K562 (cell line): ENCODE data around the gene ILF2. TPM values are rescaled to one million over a fixed set of nuclear protein-coding genes. Genes with fewer than 3 reads are reported as not detected.

Source experiments
- ATAC-seq: fragments of 200-7000 bp; cut with Tn5 transposase; 3 replicates; pipeline ENCODE4 v1.9.1; 2020; ENCODE audit warnings: moderate library complexity
- BruUV-seq: library from RNA; stranded (reverse); fragments of 400-500 nt; replicated peaks from 2 replicates; lab custom pipeline; 2021; lab: Mats Ljungman, UMichigan
- CTCF ChIA-PET: fragments of 300-600 bp; formaldehyde crosslinking; extraction: SDS; loops from one replicate; lab custom pipeline; 2021; ENCODE audit warnings: low intra/inter-chr PET ratio; lab: Yijun Ruan, JAX
- POLR2A ChIA-PET: fragments of 300-600, 350-650 bp; sonication (Branson Sonifier 250); formaldehyde crosslinking; extraction: SDS; loops from one replicate; lab custom pipeline; 2021; ENCODE audit warnings: antibody characterized with exemption, inconsistent platforms; lab: Yijun Ruan, JAX
- DNase-seq, 4 experiments: peaks; one replicate each; pipeline versions ENCODE4 v3.0.0 to v3.0.0-alpha.2; 2011 to 2018; ENCODE audit warnings: low spot score in 3 of 4, mixed read lengths in 3 of 4; ENCODE audit errors: extremely low read depth in 1 of 4
- FAIRE-seq: peaks from 2 replicates; lab custom pipeline; 2011; peaks lifted over from hg19 to GRCh38; lab: Jason Lieb, UNC
- H2AFZ ChIP-seq: 2 replicates; pipeline ENCODE4 v1.6.0; 2011; ENCODE audit warnings: low read depth, low read length, control low read depth, inconsistent platforms
- H3K27ac ChIP-seq: fragments of 200-600 bp; 3 replicates; pipeline ENCODE4 v1.8.0; 2011; ENCODE audit warnings: low read depth, mild to moderate bottlenecking, control low read depth, inconsistent platforms, low read length, moderate library complexity, mixed read lengths; ENCODE audit errors: extremely low read depth
- H3K27me3 ChIP-seq, 2 experiments: fragments of 300-600 bp in 1 of 2; 2 replicates in 1 of 2; 3 replicates in 1 of 2; pipeline versions ENCODE4 v1.6.0 to v1.8.0; 2011; ENCODE audit warnings: inconsistent platforms in 2 of 2, low read length in 2 of 2, mild to moderate bottlenecking in 1 of 2, mixed read lengths in 1 of 2, moderate library complexity in 1 of 2; ENCODE audit not compliant: control insufficient read depth in 2 of 2, insufficient read depth in 2 of 2
- H3K36me3 ChIP-seq: fragments of 300-600 bp; 3 replicates; pipeline ENCODE4 v1.8.0; 2011; ENCODE audit warnings: mild to moderate bottlenecking, low read length, inconsistent platforms; ENCODE audit not compliant: control insufficient read depth, insufficient read depth
- H3K4me1 ChIP-seq, 2 experiments: fragments of 200-600 bp in 1 of 2; replicated peaks in 1 of 2; 2 replicates in 1 of 2; 3 replicates in 1 of 2; pipeline versions ENCODE4 v1.5.1 to v1.8.0; 2011; ENCODE audit warnings: inconsistent platforms in 2 of 2, low read length in 2 of 2, mild to moderate bottlenecking in 1 of 2, mixed read lengths in 1 of 2, moderate library complexity in 1 of 2; ENCODE audit not compliant: control insufficient read depth in 2 of 2, insufficient read depth in 2 of 2
- H3K4me2 ChIP-seq: 2 replicates; pipeline ENCODE4 v1.6.1; 2011; ENCODE audit warnings: low read length, control low read depth, inconsistent platforms, mixed read lengths; ENCODE audit not compliant: insufficient read depth
- H3K4me3 ChIP-seq: fragments of 200-600 bp; sonication (generic), shearing (Covaris generic); 2 replicates; pipeline ENCODE4 v1.5.1; 2016; ENCODE audit warnings: control low read depth, inconsistent platforms
- H3K79me2 ChIP-seq: fragments of 200-600 bp; 3 replicates; pipeline ENCODE4 v1.8.0; 2011; ENCODE audit warnings: low read length, inconsistent platforms; ENCODE audit not compliant: control insufficient read depth, insufficient read depth
- H3K9ac ChIP-seq, 2 experiments: 2 replicates each; pipeline versions ENCODE4 v1.6.0 to v1.6.1; 2011; ENCODE audit warnings: low read depth in 2 of 2, low read length in 2 of 2, control low read depth in 1 of 2, inconsistent platforms in 1 of 2, mild to moderate bottlenecking in 1 of 2, mixed read lengths in 1 of 2; ENCODE audit not compliant: insufficient read depth in 1 of 2
- H3K9me1 ChIP-seq: one replicate; pipeline ENCODE4 v1.6.0; 2011; ENCODE audit warnings: inconsistent platforms, mild to moderate bottlenecking, low read length, moderate library complexity; ENCODE audit not compliant: control insufficient read depth, insufficient read depth
- H3K9me3 ChIP-seq: replicated peaks from 2 replicates; pipeline ENCODE4 v1.5.1; 2011; ENCODE audit warnings: low read depth, low read length, inconsistent platforms; ENCODE audit not compliant: control insufficient read depth, insufficient read depth
- H4K20me1 ChIP-seq: replicated peaks from 2 replicates; pipeline ENCODE4 v1.6.1; 2011; ENCODE audit warnings: low read length, inconsistent platforms, mixed read lengths; ENCODE audit not compliant: control insufficient read depth, insufficient read depth
- EGR1 ChIP-seq: fragments of 450-650 bp; conservative IDR thresholded peaks from 2 replicates; pipeline ENCODE4 v1.6.1; 2017; ENCODE audit warnings: mild to moderate bottlenecking
- FUS ChIP-seq: fragments of 200-400 bp; formaldehyde crosslinking; optimal IDR thresholded peaks from 2 replicates; pipeline ENCODE3; 2017; ENCODE audit warnings: low read depth, low read length
- MEIS2 ChIP-seq: fragments of 450-650 bp; IDR thresholded peaks from 2 replicates; pipeline ENCODE4 v1.6.1; 2014; ENCODE audit warnings: mild to moderate bottlenecking; ENCODE audit not compliant: partially characterized antibody
- WGBS: fragments of 100-300 bp; shearing (Covaris generic); methylation state at CpG from one replicate; pipeline ENCODE4 v1.1.6; 2016; ENCODE audit warnings: low coverage, mixed read lengths; ENCODE audit not compliant: insufficient coverage; ENCODE audit errors: missing lambda C conversion rate; 5-methylcytosine and 5-hydroxymethylcytosine counted together
- in situ Hi-C: fragments of 300-500 bp; cut with MboI; formaldehyde crosslinking; loops from 4 replicates; pipeline ENCODE4 v1.15.0; 2018; ENCODE audit warnings: inconsistent platforms, mixed read lengths
- intact Hi-C: fragments of 100-400 bp; cut with micrococcal nuclease; formaldehyde crosslinking; loops from 2 replicates; pipeline ENCODE4 v1.14.2; 2022
- polyA plus RNA-seq, 8 experiments: library from polyadenylated mRNA; depleted of rRNA in 4 of 8; stranded (reverse) in 5 of 8; unstranded in 3 of 8; fragments of >200 nt; fragmentation: Nextera tagmentation in 2 of 8; fragmentation: Illumina TruSeq in 1 of 8; extraction: Ambion mirVana in 2 of 8; extraction: Trizol in 1 of 8; gene quantifications; 2 replicates each; pipeline versions ENCODE4 v1.2.1 to v1.2.3, GENCODE V29; 2011 to 2014; ENCODE audit warnings: inconsistent platforms in 1 of 8, missing spikeins in 1 of 8
- total RNA-seq, 7 experiments: library from RNA; depleted of rRNA in 6 of 7; stranded (reverse); fragments of >200 nt in 6 of 7; fragmentation: Illumina TruSeq in 2 of 7; extraction: Trizol in 2 of 7; gene quantifications; 2 replicates each; pipeline versions ENCODE4 v1.2.1 to v1.2.3, GENCODE V29; 2011 to 2021; ENCODE audit warnings: low replicate concordance in 1 of 7

The ILF2 gene
- total and polyA plus RNA-seq, 9 of the 15 experiments (the other 6 are each of a cell fraction or from before 2014, with no cell fraction given), result 282 to 726 (median 474) TPM

DNA sequence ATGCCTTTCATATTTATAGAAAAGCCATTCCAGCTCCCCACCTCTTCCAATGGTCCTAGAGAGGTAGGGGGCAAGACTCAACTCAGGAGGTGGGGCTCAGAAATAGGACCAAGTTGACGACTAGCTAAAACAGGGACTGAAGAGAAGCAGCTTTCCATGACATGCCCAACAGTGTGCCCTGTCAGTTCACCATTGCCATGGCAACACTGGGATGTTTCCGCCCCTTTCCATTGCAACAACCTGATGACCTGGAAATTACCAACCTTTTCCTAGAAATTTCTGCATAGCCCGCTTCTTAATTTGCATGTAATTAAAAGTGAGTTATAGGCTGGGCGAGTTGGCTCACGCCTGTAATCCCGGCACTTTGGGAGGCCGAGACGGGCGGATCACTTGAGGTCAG, 34.7 kb upstream of the ILF2 start (continued):
- no peak for TF ChIP-seq FUS
- TF ChIP-seq, all 486 proteins: peak for 2

GRCh38 chr1:153699768-153700167, 29.0 kb upstream of the ILF2 start:
- H3K4me3 ChIP-seq, result no peak overlapping the region
- WGBS, result 46% methylated on average over 6 of the region's 6 CpGs
- H3K9ac ChIP-seq, result no peak overlapping the region; a peak in 1 of 4 replicates
- in situ Hi-C loops, result loop anchor here (5.0 kb wide), 1 partner anchor 48 kb away; no protein-coding TSS in a partner anchor
- H3K36me3 ChIP-seq, result no peaks in the 10 kb centered on the region
- H3K4me1 ChIP-seq, result peaks cover 19 to 28% of the 10 kb centered on the region in 2 experiments
- DNase-seq (no peak), ATAC-seq (no peak), FAIRE-seq (no peak)
- H3K9me3 ChIP-seq, result no peaks in the 10 kb centered on the region
- POLR2A ChIA-PET, result interaction anchor here (0.6 to 2.6 kb wide), 5 partner anchors 8 to 238 kb away, joined by 3 to 12 read pairs (median 3); partner anchors contain the start of gene INTS3
- H3K27me3 ChIP-seq, result no peaks in the 10 kb centered on the region
- no peaks in the 10 kb centered on the region for H4K20me1 ChIP-seq
- TF ChIP-seq MEIS2 (no peak), EGR1 (peak; percentile 49; the same call in 1 of the 2 replicates)
- intact Hi-C loops, result no loop called here
- CTCF ChIA-PET, result no interaction called here
- no TSS peak for BruUV-seq
- H3K27ac ChIP-seq, result no peak overlapping the region
- H3K79me2 ChIP-seq, result no peaks in the 10 kb centered on the region
- peaks cover 6% of the 10 kb centered on the region for H3K9me1 ChIP-seq
- H2AFZ ChIP-seq, result peak overlapping the region; percentile 99; the same call in 1 of the 2 replicates
- H3K4me2 ChIP-seq, result no peak overlapping the region
